Esophagus muscularis mucosa (tissue), 4 donors: ENCODE data around the gene RPL22. TPM values are rescaled to one million over a fixed set of nuclear protein-coding genes. Genes with fewer than 3 reads are reported as not detected.

ENCODE experiments used
- DNase-seq: peaks from one replicate; pipeline ENCODE4 v3.0.0-alpha.2; 2017; ENCODE audit errors: extremely low spot score
- H3K27ac ChIP-seq, 4 donors: fragments of 200-600 bp; sonication (generic); replicated peaks in 1 of 4; 1 replicate in 3 of 4; 2 replicates in 1 of 4; pipeline ENCODE4 v1.5.1; 2016 to 2019; ENCODE audit warnings: mild to moderate bottlenecking in 1 of 4
- H3K27me3 ChIP-seq, 4 donors: fragments of 200-600 bp; sonication (generic); one replicate each; pipeline versions ENCODE4 v1.5.1 to v1.6.0; 2016 to 2019
- H3K36me3 ChIP-seq, 4 donors: fragments of 200-600 bp; sonication (generic); one replicate each; pipeline ENCODE4 v1.5.1; 2016 to 2019
- H3K4me1 ChIP-seq, 4 donors: fragments of 200-600 bp; sonication (generic); one replicate each; pipeline ENCODE4 v1.5.1; 2016 to 2019
- H3K4me3 ChIP-seq, 4 donors: fragments of 200-600 bp; sonication (generic); 1 replicate in 2 of 4; 2 replicates in 2 of 4; pipeline ENCODE4 v1.5.1; 2016 to 2019; ENCODE audit warnings: mild to moderate bottlenecking in 4 of 4, moderate library complexity in 1 of 4
- H3K9me3 ChIP-seq, 4 donors: fragments of 200-600 bp; sonication (generic); 1 replicate in 3 of 4; 2 replicates in 1 of 4; pipeline ENCODE4 v1.5.1; 2016 to 2019
- CTCF ChIP-seq, 3 experiments: fragments of 200-600 bp in 2 of 3; fragments of 450-650 bp in 1 of 3; sonication (generic) in 2 of 3; IDR thresholded peaks; one replicate each; pipeline ENCODE4 v1.5.1; 2017 to 2019; ENCODE audit warnings: antibody characterized with exemption in 3 of 3, mild to moderate bottlenecking in 2 of 3, moderate library complexity in 1 of 3
- EP300 ChIP-seq: sonication (generic); formaldehyde crosslinking; IDR thresholded peaks from one replicate; pipeline ENCODE4 v1.6.1; 2017; ENCODE audit warnings: antibody characterized with exemption
- POLR2A ChIP-seq: fragments of 450-650 bp; IDR thresholded peaks from one replicate; pipeline ENCODE4 v1.6.1; 2017; ENCODE audit warnings: antibody characterized with exemption, moderate library complexity, mild to moderate bottlenecking, low read depth
- POLR2AphosphoS5 ChIP-seq, 2 donors: sonication (generic); formaldehyde crosslinking; IDR thresholded peaks; one replicate each; pipeline ENCODE4 v1.6.1; 2017; ENCODE audit warnings: antibody characterized with exemption in 2 of 2
- WGBS: methylation state at CpG from one replicate; pipeline ENCODE4 v1.1.5; 2018; 5-methylcytosine and 5-hydroxymethylcytosine counted together
- intact Hi-C: fragments of 100-400 bp; cut with DNase I; formaldehyde crosslinking; loops from one replicate; pipeline ENCODE4 v1.15.1; 2023
- total RNA-seq, 4 donors: library from RNA; depleted of rRNA; stranded (reverse); fragments of >200 nt; gene quantifications; one replicate each; pipeline versions ENCODE4 v1.1.0 to v1.2.1, GENCODE V29; 2016

Gene RPL22
- total RNA-seq, 4 donors from 2014 or later, result 150 to 225 (median 218) TPM

- H3K36me3 ChIP-seq, result no peaks in the 10 kb centered on the region
- TF ChIP-seq CTCF (IDR thresholded peaks at IDR 0.05) (no peak), POLR2AphosphoS5 (IDR thresholded peaks at IDR 0.05) (no peak), POLR2A (no peak), EP300 (no peak)
- intact Hi-C loops, result no loop called here
- DNase-seq, result no peak
- peaks cover 6 to 15% (median 12%) of the 10 kb centered on the region in 4 donors for H3K4me1 ChIP-seq
- no peak overlapping the region for H3K27ac ChIP-seq
- H3K27me3 ChIP-seq, result peaks cover 0 to 49% (median 5%) of the 10 kb centered on the region in 4 donors
- H3K4me3 ChIP-seq, result no peak overlapping the region
- WGBS, result no CpG with 5 or more reads among the region's 2 CpGs
- H3K9me3 ChIP-seq, result no peaks in the 10 kb centered on the region
These were observed 54.0 kb downstream of the RPL22 start for GRCh38 chr1:6145396-6145750.

GRCh38 chr1:6144647-6145395 is 54.6 kb downstream of the RPL22 start:
- DNase-seq, result no peak
- 53% methylated on average over 15 of the region's 16 CpGs for WGBS
- Histone ChIP-seq H3K27ac (no peak overlapping the region), H3K27me3 (peaks cover 0 to 49% (median 5%) of the 10 kb centered on the region in 4 donors), H3K9me3 (no peaks in the 10 kb centered on the region), H3K4me3 (no peak overlapping the region), H3K4me1 (peaks cover 6 to 15% (median 12%) of the 10 kb centered on the region in 4 donors), H3K36me3 (no peaks in the 10 kb centered on the region)
- TF ChIP-seq CTCF (IDR thresholded peaks at IDR 0.05) (no peak), POLR2A (no peak), POLR2AphosphoS5 (IDR thresholded peaks at IDR 0.05) (no peak), EP300 (no peak)
- intact Hi-C loops, result no loop called here

GRCh38 chr1:6144175-6144574 is 55.2 kb downstream of the RPL22 start:
- intact Hi-C loops, result no loop called here
- H3K4me1 ChIP-seq, result peaks cover 6 to 14% (median 12%) of the 10 kb centered on the region in 4 donors
- no peaks in the 10 kb centered on the region for H3K36me3 ChIP-seq
- 71% methylated on average over 7 of the region's 7 CpGs for WGBS
- H3K27ac ChIP-seq, result no peak overlapping the region
- no peak for DNase-seq
- no peaks in the 10 kb centered on the region for H3K9me3 ChIP-seq
- H3K27me3 ChIP-seq, result peaks cover 0 to 48% (median 5%) of the 10 kb centered on the region in 4 donors
- no peak overlapping the region for H3K4me3 ChIP-seq
- TF ChIP-seq EP300, result no peak
- no peak for TF ChIP-seq CTCF (IDR thresholded peaks at IDR 0.05)
- no peak for TF ChIP-seq POLR2AphosphoS5 (IDR thresholded peaks at IDR 0.05)
- TF ChIP-seq POLR2A, result no peak

GRCh38 chr1:6143395-6143794 is 56.0 kb downstream of the RPL22 start:
- Histone ChIP-seq H3K4me1 (peaks cover under 1 to 7% (median 4%) of the 10 kb centered on the region in 4 donors), H3K27ac (no peak overlapping the region), H3K27me3 (peaks cover 0 to 40% (median 2%) of the 10 kb centered on the region in 4 donors), H3K36me3 (no peaks in the 10 kb centered on the region), H3K9me3 (no peaks in the 10 kb centered on the region), H3K4me3 (no peak overlapping the region)
- WGBS, result 80% methylated on average over 4 of the region's 4 CpGs
- TF ChIP-seq EP300, result no peak
- TF ChIP-seq CTCF (IDR thresholded peaks at IDR 0.05), result no peak
- no peak for TF ChIP-seq POLR2AphosphoS5 (IDR thresholded peaks at IDR 0.05)
- no peak for TF ChIP-seq POLR2A
- DNase-seq, result no peak
- intact Hi-C loops, result no loop called here
